ENCODE data around the gene FAM161B. TPM values are rescaled to one million over a fixed set of nuclear protein-coding genes. Genes with fewer than 3 reads are reported as not detected.

FAM161B gene
- total RNA-seq, 1 donor from 2014 or later, result 4.3 TPM

GRCh38 chr14:73884438-73885190 lies 65.3 kb downstream of the FAM161B start:
- DNase-seq (ENCODE audit: extremely low read depth, low read depth, low spot score), result no peak

Other genes with a start within 250 kb of the FAM161B start
- 38.5 and 44.9 TPM in 2 replicates for gene PNMA1, start 235.7 kb downstream of the FAM161B start, total RNA-seq
- 1.9 and 2.8 TPM in 2 replicates for gene PTGR2, start 98.3 kb downstream of the FAM161B start, total RNA-seq
- gene ZNF410, start 63.2 kb downstream of the FAM161B start, total RNA-seq, result 34.5 and 36.5 TPM in 2 replicates
- gene COQ6, start 208 bp upstream of the FAM161B start, total RNA-seq, result 20.5 and 29.4 TPM in 2 replicates
- gene ENTPD5, start 69.2 kb upstream of the FAM161B start, total RNA-seq, result 9.3 and 10.9 TPM in 2 replicates
- gene BBOF1, start 69.3 kb upstream of the FAM161B start, total RNA-seq, result 0.92 and 2.2 TPM in 2 replicates
- gene ALDH6A1, start 134.4 kb upstream of the FAM161B start, total RNA-seq, result 7.2 and 9.9 TPM in 2 replicates
- gene LIN52, start 134.9 kb upstream of the FAM161B start, total RNA-seq, result 5.0 and 11.7 TPM in 2 replicates